Stimulated activated CD8-positive, alpha-beta memory T cell treated with anti-CD3 and anti-CD28 coated beads, Interleukin-4, amount 100 ng/mL, for 4 hours (primary cell): ENCODE results near the gene SNRNP40.
"Not testable (repeated sequence)": the region's sequence is repeated elsewhere in the genome, so short reads cannot be mapped to it uniquely, and the experiment has no call there.

ENCODE experiments used
- DNase-seq, 2 donors: peaks; one replicate each; pipeline ENCODE4 v3.0.0-alpha.2; 2020; ENCODE audit warnings: low read depth in 2 of 2, low spot score in 1 of 2

Gene SNRNP40

GRCh38 chr1:31287791-31288190, 8.8 kb downstream of the SNRNP40 start:
- DNase-seq: not testable (repeated sequence)

GRCh38 chr1:31282426-31282825, 14.2 kb downstream of the SNRNP40 start:
- not testable (repeated sequence) for DNase-seq

GRCh38 chr1:31273619-31274018, 23.0 kb downstream of the SNRNP40 start:
- DNase-seq: no peak

GRCh38 chr1:31272369-31272768, 24.2 kb downstream of the SNRNP40 start:
- DNase-seq: no peak

- DNase-seq: no peak
Measured at GRCh38 chr1:31266547-31266946, 30.0 kb downstream of the SNRNP40 start.

- no peak for DNase-seq
Measured at GRCh38 chr1:31264790-31265386, 31.7 kb downstream of the SNRNP40 start.

GRCh38 chr1:31263408-31263807, 33.2 kb downstream of the SNRNP40 start:
- DNase-seq: no peak

GRCh38 chr1:31262393-31262792, 34.2 kb downstream of the SNRNP40 start:
- DNase-seq: not testable (repeated sequence)

GRCh38 chr1:31261916-31262315, 34.7 kb downstream of the SNRNP40 start:
- DNase-seq: no peak

- DNase-seq: no peak
Measured at GRCh38 chr1:31259746-31260145, 36.8 kb downstream of the SNRNP40 start.

- no peak for DNase-seq
Measured at GRCh38 chr1:31258581-31258980, 38.0 kb downstream of the SNRNP40 start.

GRCh38 chr1:31257213-31257612, 39.4 kb downstream of the SNRNP40 start:
- no peak for DNase-seq

GRCh38 chr1:31249854-31250253, 46.7 kb downstream of the SNRNP40 start:
- no peak for DNase-seq

- DNase-seq: no peak
Measured at GRCh38 chr1:31248276-31248675, 48.3 kb downstream of the SNRNP40 start.

GRCh38 chr1:31244326-31244725, 52.3 kb downstream of the SNRNP40 start:
- no peak for DNase-seq

- no peak for DNase-seq
Measured at GRCh38 chr1:31243501-31244286, 52.9 kb downstream of the SNRNP40 start.

GRCh38 chr1:31241321-31241720, 55.3 kb downstream of the SNRNP40 start:
- no peak for DNase-seq

GRCh38 chr1:31239653-31240241, 56.8 kb downstream of the SNRNP40 start, which contains the start of gene NKAIN1:
Gene NKAIN1 (minus strand): TSS chr1:31239887. CDS start chr1:31239547, 340 bp downstream.
- DNase-seq: no peak

GRCh38 chr1:31238986-31239613, 57.5 kb downstream of the SNRNP40 start:
- DNase-seq: no peak

- DNase-seq: no peak
Measured at GRCh38 chr1:31238612-31238985, 58.0 kb downstream of the SNRNP40 start.

- no peak for DNase-seq
Measured at GRCh38 chr1:31234870-31235269, 61.7 kb downstream of the SNRNP40 start.
